GM19372 (cell line): ENCODE data around the gene STRN.

Experiments
- ATAC-seq: cut with Tn5 transposase; IDR thresholded peaks from one replicate; pipeline ENCODE4 v1.9.1; 2021; ENCODE audit warnings: mild to moderate bottlenecking, low read depth, moderate library complexity; ENCODE audit not compliant: unreplicated experiment

STRN gene

GRCh38 chr2:36805635-36806224 is 160.6 kb downstream of the STRN start:
- no peak for ATAC-seq

DNA sequence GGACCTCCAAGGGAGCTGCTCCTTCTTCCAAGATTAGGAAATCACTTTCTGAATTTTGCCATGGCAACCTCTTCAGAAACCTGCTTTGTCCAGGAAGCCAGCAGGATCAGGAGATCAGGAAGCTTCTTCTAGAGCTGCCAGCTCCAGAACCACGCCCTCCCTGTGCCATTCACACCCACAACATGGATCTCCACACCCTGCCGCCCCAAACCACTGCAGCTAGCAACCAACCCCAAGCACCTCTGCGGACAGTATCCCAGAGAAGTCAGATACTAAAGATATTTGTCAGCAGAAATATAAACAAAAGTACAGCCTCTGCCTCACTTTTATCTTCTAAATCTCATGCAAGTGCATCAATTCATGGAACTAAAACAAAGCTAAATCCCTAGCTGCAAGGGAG is 163.4 kb downstream of the STRN start:
- ATAC-seq, result no peak

DNA sequence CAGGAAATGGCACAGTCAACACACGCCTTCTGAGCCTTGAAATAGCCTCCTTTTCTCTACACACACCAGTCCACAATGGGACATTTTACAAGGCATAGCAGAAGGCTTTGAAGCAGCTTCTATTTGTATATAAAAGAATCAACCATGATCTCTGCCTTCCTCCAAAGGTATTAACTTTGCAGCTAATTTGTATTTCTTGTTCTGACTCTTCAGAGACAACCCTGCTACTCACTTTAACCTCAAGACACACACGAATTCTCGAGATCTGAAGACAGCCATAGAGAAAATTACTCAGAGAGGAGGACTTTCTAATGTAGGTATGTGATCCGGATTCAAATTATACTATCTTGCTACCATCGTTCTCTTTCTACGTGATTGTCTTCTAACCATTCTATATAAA is 165.2 kb downstream of the STRN start:
- ATAC-seq, result no peak

GRCh38 chr2:36800381-36800780 is 166.0 kb downstream of the STRN start:
- no peak for ATAC-seq

GRCh38 chr2:36798724-36799123 is 167.6 kb downstream of the STRN start:
- ATAC-seq, result no peak

DNA sequence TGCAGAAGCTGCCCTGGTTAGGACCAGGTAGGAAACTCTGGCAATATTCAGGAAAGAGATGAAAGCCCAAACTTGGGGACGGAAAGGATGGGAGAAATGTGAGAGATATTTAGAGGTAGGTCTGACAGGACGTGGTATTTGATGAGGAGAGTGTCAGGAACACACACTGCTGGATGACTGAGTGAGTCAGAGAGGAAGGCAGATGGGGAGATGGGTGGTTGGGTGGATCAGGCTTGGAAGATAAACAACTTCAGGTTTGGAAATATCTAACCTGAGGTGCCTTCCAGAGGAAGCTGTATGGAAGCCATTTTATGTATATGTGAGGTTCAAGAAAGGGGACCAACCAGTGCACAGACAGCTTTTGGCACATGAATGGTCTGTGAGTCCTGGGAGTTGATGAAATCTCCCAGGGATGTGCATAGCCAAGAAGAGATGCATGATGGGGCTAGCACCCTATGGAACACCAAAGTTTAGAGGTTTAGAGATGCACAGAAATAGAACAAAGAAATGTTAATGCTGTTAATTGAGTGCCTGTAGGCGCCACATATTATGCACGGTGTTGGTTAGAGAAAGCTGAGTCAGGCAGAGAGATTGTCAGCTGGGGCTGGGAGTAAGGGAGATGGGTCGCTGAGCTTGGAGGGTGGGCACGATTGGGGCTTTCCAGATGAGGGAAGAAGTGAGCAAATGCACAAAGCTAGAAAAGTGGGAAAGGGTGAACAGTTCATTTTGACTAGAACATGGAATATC is 168.8 kb downstream of the STRN start:
- ATAC-seq, result no peak
